ENCODE results near the gene EAPP. TPM values are rescaled to one million over a fixed set of nuclear protein-coding genes. Genes with fewer than 3 reads are reported as not detected.
A peak's percentile ranks its signal among the peaks of the same experiment; 100 is the strongest.
"Not testable (repeated sequence)": the region's sequence is repeated elsewhere in the genome, so short reads cannot be mapped to it uniquely, and the experiment has no call there.

EAPP gene
- total RNA-seq, 4 donors from 2014 or later, result 17.1 to 39.2 (median 35.7) TPM

GRCh38 chr14:34507884-34508283 is 31.6 kb downstream of the EAPP start:
- DNase-seq (ENCODE audit: low spot score) (no peak), ATAC-seq (ENCODE audit: low FRiP score) (no peak)
- no peak for TF ChIP-seq CTCF (IDR thresholded peaks at IDR 0.05)

GRCh38 chr14:34507459-34507858 is 32.0 kb downstream of the EAPP start:
- ATAC-seq (ENCODE audit: low FRiP score) (no peak), DNase-seq (ENCODE audit: low spot score) (no peak)
- TF ChIP-seq CTCF (IDR thresholded peaks at IDR 0.05), result no peak

- not testable (repeated sequence) for ATAC-seq (ENCODE audit: low FRiP score); DNase-seq (ENCODE audit: low spot score)
Measured at GRCh38 chr14:34505124-34505491, 34.4 kb downstream of the EAPP start.

GRCh38 chr14:34504027-34504426 is 35.5 kb downstream of the EAPP start:
- ATAC-seq (ENCODE audit: low FRiP score); DNase-seq (ENCODE audit: low spot score): not testable (repeated sequence)

- ATAC-seq (ENCODE audit: low FRiP score), result no peak
- DNase-seq (ENCODE audit: low spot score), result no peak
- no peak for TF ChIP-seq CTCF (IDR thresholded peaks at IDR 0.05)
Measured at GRCh38 chr14:34502545-34503225, 36.8 kb downstream of the EAPP start.

- DNase-seq (ENCODE audit: low spot score) (no peak), ATAC-seq (ENCODE audit: low FRiP score) (peak; percentile 84)
Measured at GRCh38 chr14:34502001-34502400, 37.5 kb downstream of the EAPP start.

GRCh38 chr14:34501004-34501580 is 38.4 kb downstream of the EAPP start:
- no peak for DNase-seq (ENCODE audit: low spot score)
- no peak for ATAC-seq (ENCODE audit: low FRiP score)
- no peak for TF ChIP-seq CTCF (IDR thresholded peaks at IDR 0.05)

More at GRCh38 chr14:34502001-34502400, 37.5 kb downstream of the EAPP start:
- no peak for TF ChIP-seq CTCF (IDR thresholded peaks at IDR 0.05)

GRCh38 chr14:34498684-34499412 is 40.7 kb downstream of the EAPP start:
- ATAC-seq (ENCODE audit: low FRiP score), result no peak
- TF ChIP-seq CTCF (IDR thresholded peaks at IDR 0.05), result no peak
- no peak for DNase-seq (ENCODE audit: low spot score)

Measured in omental fat pad (tissue), 4 donors.